ENCODE data around the gene SLC6A5.

DNA sequence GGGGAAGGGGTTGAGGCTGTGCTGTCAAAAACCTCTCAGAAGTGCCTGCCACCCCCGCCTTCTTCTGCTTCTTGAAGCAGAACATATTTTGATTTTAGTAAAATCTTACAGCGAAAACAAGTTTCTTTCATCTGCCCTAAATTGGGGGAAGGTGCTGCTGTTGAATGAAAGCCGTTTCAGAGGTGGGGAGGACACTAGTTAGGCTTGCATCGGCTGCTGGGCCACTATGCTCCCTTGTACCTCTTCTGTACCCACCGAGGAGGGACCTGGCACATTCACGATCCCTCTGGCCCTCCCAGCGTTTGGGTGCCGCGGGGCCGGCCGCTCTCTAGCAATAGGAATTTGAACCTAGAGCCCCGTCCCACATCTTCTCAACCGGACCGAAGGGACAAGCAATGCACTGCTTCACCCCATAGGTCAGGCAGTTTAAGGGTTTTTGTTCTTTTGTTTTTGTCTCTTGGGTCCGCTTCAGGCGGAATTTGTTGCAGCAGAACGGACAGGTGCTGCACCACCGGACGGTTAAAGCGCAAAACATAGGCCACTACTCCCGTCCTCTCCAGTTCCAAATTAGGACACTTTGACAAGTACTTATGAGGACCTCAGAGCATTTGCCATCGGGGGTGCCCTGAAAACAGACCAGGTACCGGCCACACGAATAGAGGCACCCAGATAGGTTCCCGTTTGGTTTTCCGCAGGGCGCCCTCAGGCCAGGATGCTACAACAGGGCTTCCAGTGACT, 5.6 kb downstream of the SLC6A5 start:
- no peak for TF ChIP-seq POLR2A (IDR thresholded peaks at IDR 0.05)
- TF ChIP-seq, protein P1, sequence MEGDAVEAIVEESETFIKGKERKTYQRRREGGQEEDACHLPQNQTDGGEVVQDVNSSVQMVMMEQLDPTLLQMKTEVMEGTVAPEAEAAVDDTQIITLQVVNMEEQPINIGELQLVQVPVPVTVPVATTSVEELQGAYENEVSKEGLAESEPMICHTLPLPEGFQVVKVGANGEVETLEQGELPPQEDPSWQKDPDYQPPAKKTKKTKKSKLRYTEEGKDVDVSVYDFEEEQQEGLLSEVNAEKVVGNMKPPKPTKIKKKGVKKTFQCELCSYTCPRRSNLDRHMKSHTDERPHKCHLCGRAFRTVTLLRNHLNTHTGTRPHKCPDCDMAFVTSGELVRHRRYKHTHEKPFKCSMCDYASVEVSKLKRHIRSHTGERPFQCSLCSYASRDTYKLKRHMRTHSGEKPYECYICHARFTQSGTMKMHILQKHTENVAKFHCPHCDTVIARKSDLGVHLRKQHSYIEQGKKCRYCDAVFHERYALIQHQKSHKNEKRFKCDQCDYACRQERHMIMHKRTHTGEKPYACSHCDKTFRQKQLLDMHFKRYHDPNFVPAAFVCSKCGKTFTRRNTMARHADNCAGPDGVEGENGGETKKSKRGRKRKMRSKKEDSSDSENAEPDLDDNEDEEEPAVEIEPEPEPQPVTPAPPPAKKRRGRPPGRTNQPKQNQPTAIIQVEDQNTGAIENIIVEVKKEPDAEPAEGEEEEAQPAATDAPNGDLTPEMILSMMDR (IDR thresholded peaks at IDR 0.05): no peak
